HG03575 (cell line): ENCODE data around the gene HES7.
A peak's percentile ranks its signal among the peaks of the same experiment; 100 is the strongest.

Experiments
- ATAC-seq: cut with Tn5 transposase; IDR thresholded peaks from one replicate; pipeline ENCODE4 v1.9.1; 2021; ENCODE audit not compliant: unreplicated experiment, insufficient number of reproducible peaks, low FRiP score; ENCODE audit errors: extremely low read depth

HES7 gene

DNA sequence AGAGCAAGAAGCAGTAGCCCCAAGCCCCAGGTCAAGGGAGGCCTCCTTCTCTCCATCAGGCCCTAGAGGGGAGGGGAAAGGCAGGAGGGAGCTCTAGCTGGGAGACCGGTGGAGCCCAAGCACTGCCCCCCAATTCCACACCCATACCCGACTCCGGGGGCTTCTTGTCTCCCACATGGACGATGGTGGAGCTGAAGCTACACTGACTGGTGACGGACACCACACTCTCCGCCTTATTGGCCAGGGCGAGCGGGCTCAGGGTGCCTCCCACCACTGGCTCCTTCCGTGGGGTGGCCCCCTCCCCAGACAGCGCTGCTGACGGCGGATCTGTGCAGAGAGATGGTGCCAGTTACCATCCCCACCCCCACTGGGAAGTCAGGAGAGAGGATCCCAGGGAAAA, 21.9 kb upstream of the HES7 start:
- no peak for ATAC-seq

DNA sequence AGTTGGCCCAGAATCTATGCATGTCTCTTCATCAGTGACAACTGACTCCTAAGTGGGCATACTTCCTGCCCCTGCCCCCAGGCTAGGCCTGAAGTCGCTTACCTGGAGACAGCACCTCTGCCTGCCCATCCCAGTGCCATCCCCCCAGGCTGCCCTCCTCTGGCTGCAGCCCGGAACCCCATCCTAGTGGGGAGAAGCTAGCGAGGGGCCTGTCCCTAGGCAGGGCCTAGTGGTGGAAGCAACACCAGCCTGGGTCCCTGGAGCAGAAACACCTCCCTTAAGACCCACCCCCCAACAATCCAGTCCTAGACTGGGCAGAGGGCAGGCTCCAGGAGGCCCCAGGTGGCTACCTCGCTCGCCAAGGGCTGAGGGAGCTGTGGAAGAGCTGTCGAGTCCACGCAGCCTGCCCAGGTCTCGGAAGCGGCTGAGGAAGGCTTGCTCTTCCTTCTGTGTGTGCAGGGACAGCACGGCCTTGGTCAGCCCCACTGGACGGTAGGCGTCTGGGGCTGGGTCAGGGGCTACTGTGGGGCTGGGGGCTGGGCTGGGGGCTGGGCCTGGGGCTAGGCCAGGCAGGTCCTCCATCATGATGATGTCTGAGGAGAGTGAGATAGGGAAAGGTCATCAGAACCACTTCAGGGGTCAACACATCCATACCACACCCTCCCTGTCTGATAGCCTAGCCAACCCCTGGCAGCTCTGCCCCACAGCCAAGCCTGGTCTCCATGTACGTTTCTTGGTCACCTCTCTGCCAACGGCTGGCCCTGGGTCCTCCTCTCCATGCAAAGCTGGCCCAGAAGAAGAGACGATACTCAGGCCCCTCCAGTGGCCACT, 20.7 kb upstream of the HES7 start:
- ATAC-seq: no peak

DNA sequence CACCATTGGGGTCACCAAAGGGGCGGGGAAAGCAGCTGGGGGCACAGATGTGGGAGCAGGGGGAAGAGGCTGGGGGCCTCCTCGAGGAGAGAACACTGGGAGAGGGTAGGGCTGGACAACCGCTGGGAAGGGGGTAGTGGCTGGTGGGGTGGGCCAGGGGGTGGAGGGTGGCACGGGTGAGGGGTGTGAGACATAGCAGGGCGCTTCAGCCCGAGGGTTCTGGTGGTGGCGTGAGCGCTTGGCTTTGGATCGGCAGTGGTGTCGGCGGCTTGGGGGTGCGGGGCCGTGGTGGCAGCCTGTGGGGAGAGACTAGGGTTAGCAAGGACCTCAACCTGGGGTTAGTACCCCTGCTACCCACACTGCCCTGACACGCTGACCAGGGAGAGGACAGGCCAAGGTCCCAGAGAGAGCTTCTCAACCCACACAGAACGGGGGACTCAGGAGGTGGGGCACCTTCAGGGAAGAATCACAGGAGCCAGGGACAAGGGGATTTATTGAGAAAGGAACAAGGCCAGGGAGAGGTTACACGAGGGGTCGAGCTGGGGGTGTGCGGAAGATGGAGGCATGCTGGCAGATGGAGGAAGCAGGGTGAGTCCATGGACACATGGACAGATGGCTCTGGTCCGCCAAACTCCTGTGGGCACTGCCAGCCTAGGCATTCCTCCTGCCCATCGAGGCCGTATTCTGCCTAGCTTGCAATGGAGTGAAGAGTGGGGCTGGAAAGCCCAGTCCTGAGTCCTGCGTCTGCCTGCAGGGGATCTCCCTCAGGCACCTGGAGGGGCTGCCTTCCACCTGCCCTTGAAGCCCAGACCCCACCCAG, 19.9 kb upstream of the HES7 start:
- no peak for ATAC-seq

DNA sequence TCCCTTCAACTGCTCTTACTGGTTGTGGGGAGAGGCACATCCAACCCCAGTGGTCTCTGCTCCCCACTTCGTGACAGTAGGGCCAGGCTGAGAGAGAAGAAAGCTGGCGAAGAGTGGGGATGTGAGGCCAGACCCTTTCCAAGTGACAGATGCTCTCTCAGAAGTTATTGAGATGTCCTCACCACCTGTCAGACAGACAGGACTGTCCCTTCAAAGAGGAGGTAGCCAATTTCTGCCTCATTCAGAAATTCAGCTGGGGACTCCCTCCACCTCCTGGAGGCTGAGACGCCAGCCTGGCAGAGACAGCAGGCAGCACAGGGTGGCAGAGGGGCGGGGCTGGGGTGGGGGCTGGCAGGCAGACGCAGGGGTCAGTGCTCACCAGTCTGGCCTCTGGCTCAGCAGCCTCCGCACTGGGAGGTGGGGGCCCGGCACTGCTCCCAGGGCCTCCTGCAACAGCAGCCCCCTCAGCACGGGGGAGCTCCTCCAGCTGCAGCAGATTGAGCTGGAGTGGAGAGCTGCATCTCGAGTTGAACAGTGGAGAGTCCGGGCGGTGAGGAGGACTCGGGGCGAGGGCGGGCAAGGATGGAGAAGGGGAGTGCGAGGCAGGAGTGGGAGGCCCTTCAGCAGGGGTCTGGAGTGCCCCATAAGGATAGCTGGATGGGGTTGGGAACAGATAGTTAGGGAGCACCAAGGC, 19.1 kb upstream of the HES7 start:
- ATAC-seq: no peak

DNA sequence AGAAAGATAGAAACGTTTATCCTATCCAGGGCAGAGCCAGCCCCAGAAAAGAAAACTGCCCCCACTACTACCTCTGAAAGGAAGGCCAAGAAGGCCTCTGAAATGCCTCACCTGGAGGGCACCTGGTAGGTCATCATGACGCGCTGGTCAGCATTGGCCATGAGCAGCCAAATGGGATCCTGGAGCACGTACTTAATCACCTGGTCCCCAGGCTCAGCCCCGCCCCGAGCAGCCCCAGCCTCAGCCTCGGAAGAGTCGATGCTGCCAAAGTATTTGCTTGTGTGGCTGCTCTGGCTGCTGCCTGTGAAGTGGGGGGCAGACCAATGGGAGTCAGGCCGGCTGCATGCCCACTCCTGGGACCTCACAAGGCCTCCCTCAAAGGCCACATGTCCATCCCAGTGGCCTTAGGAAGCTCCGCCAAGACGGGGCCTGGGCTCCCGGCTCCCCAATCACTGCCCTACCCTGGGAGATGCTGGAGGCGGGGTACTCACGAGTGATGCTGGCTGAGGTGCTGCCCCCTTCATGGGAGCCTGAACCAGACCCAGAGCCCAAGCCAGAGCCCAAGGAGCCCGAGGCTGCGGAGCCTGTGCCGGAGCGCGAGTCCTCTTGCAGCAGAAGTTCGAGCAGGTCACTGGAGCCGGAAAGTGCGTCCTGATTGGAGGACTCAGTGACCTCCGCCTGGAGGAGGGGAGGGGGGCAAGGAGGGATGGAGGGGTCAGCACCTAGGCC, 18.4 kb upstream of the HES7 start:
- no peak for ATAC-seq

DNA sequence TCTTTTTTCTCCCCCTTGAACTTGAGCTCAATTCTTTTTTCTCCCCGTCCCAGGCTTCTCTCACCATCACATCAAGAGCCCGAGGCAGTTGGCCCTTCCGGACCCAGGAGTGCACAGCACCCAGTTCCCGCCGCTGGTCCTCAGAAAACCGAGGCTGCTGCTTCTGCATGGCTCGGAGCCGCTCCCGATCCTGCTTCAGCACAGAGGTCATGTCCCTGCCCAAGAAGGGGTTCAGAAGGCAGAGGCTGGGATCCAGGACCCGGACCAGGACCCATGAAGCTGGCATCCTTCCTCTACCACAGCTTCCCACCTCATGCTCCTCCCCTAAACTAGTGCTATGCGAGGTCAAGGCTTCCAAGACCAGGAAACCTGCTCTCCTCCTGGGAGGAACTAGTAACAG, 17.8 kb upstream of the HES7 start:
- ATAC-seq: no peak

DNA sequence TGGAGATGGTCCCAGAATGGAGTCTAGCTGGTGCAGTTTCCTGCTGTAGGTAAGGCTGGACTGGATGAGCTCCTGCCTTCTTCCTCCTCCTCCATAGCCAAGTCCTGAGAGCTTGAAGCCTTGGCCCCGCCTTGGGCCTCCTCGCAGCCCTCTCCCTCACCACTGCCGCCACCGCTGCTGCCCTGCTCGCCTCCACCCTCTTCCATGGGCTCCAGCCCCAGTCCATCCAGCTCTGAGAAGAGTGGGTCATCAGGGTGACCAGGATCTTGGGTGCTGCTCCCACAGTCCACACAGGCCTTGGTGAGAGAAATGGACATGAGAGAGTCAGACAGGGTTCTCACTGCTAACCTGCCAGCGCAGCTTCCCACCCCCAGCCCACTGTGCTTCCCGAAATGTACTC, 17.1 kb upstream of the HES7 start:
- ATAC-seq: no peak

DNA sequence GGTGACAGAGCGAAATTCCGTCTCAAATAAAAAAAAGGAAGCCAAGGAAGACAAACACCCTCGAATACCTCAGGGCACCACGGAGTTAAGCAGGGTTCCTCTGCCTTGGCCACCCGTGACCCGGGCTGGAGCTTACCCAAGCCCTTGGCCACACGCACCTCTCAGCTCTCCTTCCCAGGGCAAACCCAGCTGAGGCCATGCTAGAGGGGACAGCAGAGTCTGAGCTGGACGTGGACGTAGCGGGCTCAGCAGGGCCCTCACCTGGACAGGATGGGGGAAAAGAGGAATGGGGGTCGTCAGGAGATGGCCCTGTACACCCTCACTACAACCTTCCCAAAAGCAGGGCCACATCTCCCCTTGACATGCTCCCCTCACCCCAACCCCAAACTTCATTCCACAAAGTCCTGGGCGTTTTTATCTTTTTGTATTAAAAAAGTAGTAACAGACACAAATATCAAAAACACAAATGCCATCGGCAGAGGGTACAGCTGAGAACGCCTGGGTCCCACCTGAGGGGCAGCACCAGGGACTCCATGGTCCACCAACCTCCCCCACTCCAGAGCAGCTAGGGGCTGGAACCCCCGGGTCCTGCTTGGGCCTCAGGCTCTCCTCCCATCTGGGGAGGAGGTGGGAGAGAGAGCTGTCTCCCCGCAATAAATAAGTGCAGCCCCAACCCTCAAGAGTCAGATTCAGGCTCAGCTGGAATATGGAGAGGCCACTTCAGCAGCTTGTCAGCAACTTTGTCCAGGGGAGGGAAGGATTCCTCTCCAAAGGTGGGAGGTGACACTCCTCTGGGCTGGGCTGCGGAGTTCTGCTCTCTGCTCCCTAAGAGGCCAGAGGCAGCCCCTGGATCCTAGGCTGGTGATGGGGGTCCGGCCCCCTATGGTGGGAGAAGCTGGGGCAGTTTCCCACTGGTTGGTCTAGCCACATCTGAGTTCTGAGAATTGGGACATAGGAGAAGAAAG, 16.4 kb upstream of the HES7 start:
- ATAC-seq: no peak

DNA sequence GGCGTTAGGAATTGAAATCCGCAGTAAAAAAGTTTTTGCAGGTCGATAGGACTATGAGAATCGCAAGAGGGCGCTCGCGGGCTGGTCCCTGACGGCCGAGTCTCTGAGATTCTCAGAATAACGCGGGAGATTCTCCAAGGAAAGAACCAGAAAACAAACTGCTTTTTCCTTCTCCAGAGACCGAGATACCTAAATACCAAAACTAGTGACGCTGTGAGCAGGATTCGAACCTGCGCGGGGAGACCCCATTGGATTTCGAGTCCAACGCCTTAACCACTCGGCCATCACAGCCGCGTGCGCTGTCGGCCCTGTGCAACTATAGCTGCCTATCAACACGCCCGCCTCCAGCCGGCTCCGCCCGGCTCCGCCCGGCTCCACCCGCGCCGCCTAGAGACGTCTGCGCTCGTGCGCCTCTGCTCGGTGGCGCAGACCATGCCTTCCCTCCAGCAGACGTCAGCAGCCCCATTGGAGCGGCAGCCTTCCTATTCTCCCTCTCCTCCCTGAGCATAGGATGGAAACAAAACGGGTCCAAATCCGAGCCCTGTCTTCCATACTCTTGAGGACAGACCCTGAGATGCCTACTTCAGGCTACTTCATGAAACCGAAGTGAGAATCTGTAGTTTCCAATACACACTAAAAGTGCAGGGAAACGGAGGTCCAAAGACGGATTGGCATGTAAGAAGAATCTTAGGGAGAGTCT, 14.9 kb upstream of the HES7 start:
- peak; percentile 30 for ATAC-seq

DNA sequence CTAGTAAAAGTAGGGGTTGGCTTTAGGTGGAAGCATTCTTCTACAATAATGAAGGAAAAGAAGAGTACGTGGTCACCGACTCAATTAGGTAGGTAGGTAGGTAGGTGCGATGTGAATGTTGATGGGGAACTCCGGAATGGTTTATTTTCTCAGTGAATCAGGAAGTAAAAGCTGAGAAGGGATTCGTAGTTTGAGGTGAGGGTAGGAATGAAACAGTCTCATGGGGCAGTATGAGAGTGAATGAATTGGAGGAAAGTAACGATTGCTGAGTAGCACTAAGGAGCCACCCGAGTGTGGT, 14.4 kb upstream of the HES7 start:
- no peak for ATAC-seq

DNA sequence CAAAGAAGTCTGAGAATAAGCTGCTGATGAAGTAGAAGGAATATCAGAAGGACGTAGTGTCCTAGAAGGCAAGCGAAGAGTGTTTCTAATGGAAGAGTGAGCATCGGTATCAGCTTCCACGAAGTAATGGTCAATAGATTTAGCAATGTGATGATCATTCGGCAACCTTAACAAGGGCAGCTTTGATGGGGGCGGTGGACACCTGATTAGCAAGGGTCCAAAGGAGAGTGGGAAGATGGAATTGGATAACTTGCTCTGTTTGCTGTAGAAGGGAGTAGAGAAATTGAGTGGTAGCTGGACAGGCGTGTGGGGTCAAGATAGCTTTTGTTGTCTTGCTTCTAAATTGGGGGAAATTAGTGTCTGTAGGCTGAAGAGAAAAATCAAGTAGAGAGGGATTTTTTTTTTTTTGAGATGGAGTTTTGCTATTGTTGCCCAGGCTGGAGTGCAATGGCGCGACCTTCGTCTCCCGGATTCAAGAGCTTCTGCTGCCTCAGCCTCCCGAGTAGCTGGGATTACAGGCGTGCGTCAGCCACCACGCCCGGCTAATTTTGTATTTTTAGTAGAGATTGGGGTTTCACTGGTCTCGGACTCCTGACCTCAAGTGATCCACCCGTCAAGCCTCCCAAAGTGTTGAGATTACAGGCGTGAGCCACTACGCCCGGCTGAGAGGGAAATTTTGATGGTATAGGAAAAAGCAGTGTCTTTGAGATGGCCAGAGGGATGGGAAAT, 13.9 kb upstream of the HES7 start:
- no peak for ATAC-seq

DNA sequence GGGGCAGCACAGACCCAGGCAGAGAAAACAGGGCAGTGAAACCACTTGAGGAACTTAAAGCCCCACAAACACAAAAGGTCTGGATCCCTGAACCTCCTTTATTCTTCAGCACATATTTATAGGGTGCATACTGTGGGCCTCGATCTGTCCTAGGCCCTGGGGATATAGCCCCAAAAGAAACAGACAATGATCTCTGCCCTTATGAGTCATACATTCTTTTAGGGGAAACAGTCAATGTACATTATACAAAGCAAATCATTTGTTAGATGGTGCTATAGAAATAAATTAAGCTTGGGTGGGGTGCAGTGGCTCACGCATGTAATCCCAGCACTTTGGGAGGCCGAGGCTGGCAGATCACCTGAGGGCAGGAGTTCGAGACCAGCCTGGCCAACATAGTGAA, 10.0 kb upstream of the HES7 start:
- ATAC-seq: no peak

DNA sequence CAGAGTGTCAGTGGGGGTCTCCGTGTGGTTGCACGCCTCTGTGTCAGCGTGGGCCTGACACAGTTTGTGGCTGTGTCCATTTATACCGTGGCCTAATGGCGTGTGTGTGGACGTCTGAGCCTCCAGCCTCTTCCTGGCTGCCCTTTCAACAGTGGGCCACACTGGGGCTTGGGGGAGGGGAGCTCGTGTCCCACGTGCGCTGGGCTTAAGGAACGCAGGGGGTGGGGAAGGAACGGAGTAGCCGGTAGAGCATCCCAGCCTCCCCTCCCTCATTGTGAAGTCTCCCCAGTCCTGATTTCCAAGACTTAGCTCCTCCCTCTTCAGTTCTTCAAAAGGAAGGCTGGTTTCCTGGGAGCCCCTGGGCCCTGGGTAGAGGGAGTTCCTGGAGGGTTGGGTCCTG, 9.5 kb upstream of the HES7 start:
- no peak for ATAC-seq

DNA sequence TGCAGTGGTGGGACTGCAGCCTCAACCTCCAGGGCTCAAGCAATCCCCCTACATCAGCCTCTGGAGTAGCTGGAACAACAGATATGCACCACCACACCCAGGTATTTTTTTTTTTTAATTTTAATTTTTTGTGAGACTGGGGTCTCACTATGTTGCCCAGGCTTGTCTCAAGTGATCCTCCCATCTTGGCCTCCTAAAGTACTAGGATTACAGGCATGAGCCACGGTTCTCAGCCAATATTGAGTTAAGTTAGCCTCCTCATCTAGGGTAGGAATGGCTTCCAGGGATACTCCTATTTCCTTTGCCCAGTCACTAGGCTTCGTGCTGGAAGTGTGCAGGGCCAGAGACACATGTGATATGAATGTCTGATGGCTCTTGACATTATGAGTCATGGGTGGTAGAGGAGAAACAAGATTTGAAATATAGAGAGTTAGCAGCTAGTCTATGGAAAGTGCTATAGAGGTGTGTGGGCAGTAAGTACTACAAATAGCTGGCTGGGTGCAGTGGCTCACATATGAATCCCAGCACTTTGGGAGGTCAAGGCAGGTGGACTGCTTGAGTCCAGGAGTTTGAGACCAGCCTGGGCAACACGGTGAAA, 8.0 kb upstream of the HES7 start:
- no peak for ATAC-seq

DNA sequence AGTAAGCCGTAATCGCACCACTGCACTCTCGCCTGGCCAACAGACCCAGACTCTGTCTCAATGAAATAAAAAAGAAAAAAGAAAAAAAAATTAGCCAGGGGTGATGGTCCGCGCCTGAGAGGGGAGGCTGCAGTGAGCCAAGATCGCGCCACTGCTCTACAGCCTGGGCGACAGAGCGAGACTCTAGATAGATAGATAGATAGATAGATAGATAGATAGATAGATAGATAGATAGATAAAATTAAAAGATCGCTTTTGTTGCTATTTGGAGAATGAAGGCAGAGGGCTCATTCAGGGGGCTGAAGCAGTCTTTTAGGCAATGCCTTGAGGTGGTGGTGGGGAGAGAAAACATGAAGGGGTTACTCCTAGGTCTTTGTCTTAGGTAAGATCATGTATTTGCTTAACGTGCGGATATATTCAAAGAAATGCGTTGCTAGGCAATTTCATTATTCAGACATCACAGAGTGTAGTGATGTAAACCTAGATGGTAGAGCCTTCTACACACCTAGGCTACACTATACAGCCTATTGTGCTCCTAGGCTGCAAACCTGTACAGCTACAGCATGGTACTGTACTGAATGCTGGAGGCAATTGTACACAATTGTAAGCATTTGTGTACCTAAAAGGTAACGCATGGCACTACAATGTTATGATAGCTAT, 4.3 kb upstream of the HES7 start:
- no peak for ATAC-seq

DNA sequence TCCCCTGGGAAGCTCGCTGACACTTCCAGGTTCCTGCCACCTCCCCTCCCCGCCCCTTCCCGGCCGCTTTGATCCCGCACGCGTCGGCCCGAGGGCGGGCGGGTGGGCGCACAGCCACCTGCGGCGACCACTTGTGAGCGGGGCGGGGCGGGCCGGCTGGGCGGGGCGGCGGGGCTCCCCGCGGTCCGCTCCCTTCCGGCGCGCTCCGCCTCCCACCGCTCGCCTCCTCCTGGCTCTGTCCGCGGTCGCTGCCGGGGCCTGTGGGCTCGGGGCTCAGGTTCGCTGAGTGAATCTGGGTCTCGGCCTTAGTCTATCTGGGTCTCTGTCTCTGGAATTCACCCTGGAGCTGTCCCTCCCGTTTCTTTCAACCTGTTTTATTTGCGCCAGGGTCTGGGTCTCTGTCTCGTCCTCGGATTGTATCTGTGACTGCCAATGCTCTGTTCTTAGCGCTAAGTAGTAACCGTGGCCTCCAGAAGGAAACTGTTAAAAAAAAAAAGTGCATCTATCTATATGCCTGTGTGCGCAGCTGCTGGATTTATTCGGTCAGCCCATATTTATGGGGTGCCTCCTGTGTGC, 2.7 kb upstream of the HES7 start:
- no peak for ATAC-seq
